HepG2 (cell line): ENCODE results near the gene SULT2A1.
"Not testable (repeated sequence)": the region's sequence is repeated elsewhere in the genome, so short reads cannot be mapped to it uniquely, and the experiment has no call there.

ENCODE experiments used
- HNRNPUL1 ChIP-seq: fragments of 200-400 bp; formaldehyde crosslinking; IDR thresholded peaks from 2 replicates; pipeline ENCODE4 v1.6.1; 2017; ENCODE audit warnings: low read depth, mild to moderate bottlenecking, low read length, moderate library complexity
- MIXL1 ChIP-seq: IDR thresholded peaks from 2 replicates; pipeline ENCODE4 v1.6.1; 2016
- POLR2A ChIP-seq, 2 experiments: IDR thresholded peaks; 2 replicates each; pipeline ENCODE4 v1.6.1; 2011; ENCODE audit warnings: low read depth in 2 of 2, low read length in 2 of 2, mild to moderate bottlenecking in 1 of 2, moderate library complexity in 1 of 2; ENCODE audit not compliant: insufficient read depth in 1 of 2
- RAD21 ChIP-seq: fragments of 450-650 bp; formaldehyde crosslinking; IDR thresholded peaks from 2 replicates; pipeline ENCODE4 v1.5.0; 2020; ENCODE audit warnings: mild to moderate bottlenecking
- SATB2 ChIP-seq: sonication (generic); formaldehyde crosslinking; IDR thresholded peaks from 2 replicates; pipeline ENCODE4 v1.5.0; 2020; ENCODE audit warnings: missing genetic modification reagents
- SIN3A ChIP-seq: IDR thresholded peaks from 2 replicates; pipeline ENCODE4 v1.6.1; 2011; ENCODE audit warnings: low read depth, mild to moderate bottlenecking, control low read depth, low read length, borderline replicate concordance
- TAF1 ChIP-seq: sonication (generic); formaldehyde crosslinking; IDR thresholded peaks from 2 replicates; pipeline ENCODE4 v1.4.0; 2020; ENCODE audit warnings: missing genetic modification reagents
- YY1 ChIP-seq: IDR thresholded peaks from 2 replicates; pipeline ENCODE4 v1.6.1; 2011; ENCODE audit warnings: low read length, low read depth, moderate library complexity, mild to moderate bottlenecking; ENCODE audit not compliant: insufficient read depth, insufficient replicate concordance
- TF ChIP-seq, protein P1 (sequence below): sonication (generic); formaldehyde crosslinking; conservative IDR thresholded peaks from 2 replicates; pipeline ENCODE4 v1.5.0; 2020; ENCODE audit warnings: missing genetic modification reagents
- TF ChIP-seq, protein P2 (sequence below): sonication (generic); formaldehyde crosslinking; IDR thresholded peaks from 2 replicates; pipeline ENCODE4 v1.5.0; 2020; ENCODE audit warnings: mild to moderate bottlenecking, missing genetic modification reagents, moderate library complexity

DNA sequence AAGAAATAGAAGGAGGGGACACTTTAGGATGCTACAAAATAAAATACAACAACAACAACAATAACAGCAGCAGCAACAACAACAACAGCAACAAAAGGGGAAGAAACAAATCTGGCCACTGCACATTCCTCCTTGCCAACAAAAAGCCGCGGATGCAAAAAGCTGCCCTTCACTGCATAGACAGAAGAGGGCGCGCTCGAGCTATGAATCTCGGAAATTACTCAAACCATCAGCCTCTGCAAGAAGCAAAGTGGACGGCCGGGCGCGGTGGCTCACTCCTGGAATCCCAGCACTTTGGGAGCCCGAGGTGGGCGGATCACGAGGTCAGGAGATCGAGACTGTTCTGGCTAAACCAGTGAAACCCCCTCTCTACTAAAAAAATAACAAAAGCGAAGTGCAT, 34.0 kb upstream of the SULT2A1 start:
- TF ChIP-seq YY1; HNRNPUL1; RAD21 (CRISPR knock-in tag); SATB2 (CRISPR knock-in tag); TAF1 (CRISPR knock-in tag); POLR2A (IDR thresholded peaks at IDR 0.05; ENCODE audit: insufficient read depth in 1 of 2, low read depth in 2 of 2, low read length in 2 of 2); SIN3A: not testable (repeated sequence)
- TF ChIP-seq, protein P1, sequence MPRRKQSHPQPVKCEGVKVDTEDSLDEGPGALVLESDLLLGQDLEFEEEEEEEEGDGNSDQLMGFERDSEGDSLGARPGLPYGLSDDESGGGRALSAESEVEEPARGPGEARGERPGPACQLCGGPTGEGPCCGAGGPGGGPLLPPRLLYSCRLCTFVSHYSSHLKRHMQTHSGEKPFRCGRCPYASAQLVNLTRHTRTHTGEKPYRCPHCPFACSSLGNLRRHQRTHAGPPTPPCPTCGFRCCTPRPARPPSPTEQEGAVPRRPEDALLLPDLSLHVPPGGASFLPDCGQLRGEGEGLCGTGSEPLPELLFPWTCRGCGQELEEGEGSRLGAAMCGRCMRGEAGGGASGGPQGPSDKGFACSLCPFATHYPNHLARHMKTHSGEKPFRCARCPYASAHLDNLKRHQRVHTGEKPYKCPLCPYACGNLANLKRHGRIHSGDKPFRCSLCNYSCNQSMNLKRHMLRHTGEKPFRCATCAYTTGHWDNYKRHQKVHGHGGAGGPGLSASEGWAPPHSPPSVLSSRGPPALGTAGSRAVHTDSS (CRISPR knock-in tag) = not testable (repeated sequence)
- peak; percentile 96 for TF ChIP-seq MIXL1 (CRISPR knock-in tag)
- TF ChIP-seq, protein P2, sequence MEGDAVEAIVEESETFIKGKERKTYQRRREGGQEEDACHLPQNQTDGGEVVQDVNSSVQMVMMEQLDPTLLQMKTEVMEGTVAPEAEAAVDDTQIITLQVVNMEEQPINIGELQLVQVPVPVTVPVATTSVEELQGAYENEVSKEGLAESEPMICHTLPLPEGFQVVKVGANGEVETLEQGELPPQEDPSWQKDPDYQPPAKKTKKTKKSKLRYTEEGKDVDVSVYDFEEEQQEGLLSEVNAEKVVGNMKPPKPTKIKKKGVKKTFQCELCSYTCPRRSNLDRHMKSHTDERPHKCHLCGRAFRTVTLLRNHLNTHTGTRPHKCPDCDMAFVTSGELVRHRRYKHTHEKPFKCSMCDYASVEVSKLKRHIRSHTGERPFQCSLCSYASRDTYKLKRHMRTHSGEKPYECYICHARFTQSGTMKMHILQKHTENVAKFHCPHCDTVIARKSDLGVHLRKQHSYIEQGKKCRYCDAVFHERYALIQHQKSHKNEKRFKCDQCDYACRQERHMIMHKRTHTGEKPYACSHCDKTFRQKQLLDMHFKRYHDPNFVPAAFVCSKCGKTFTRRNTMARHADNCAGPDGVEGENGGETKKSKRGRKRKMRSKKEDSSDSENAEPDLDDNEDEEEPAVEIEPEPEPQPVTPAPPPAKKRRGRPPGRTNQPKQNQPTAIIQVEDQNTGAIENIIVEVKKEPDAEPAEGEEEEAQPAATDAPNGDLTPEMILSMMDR = not testable (repeated sequence)
